HG03354 (cell line): ENCODE data around the gene TP53AIP1.

Experiments
- ATAC-seq: cut with Tn5 transposase; IDR thresholded peaks from one replicate; pipeline ENCODE4 v1.9.1; 2021; ENCODE audit warnings: mild to moderate bottlenecking; ENCODE audit not compliant: unreplicated experiment, poor library complexity, severe bottlenecking

The TP53AIP1 gene

DNA sequence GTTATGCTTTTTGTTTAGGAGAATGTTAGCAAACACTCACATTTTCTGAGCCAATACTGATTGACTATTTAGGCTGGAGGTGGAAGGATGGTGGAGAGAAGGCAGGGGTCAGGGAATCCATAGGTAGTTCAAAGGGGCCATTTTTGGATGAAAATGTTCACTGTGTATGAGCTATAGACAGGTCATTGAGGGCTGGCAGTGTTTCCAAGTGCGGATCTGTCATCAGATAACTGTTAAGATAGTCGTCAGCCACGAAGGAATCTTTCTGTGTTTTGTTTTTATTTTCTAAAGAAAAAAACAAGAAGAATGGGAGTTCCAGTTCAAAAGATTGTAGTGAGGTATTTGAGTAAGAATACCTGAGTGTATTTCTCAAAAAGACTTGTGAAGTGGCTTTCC lies 48.4 kb downstream of the TP53AIP1 start:
- peak; percentile 14 for ATAC-seq

DNA sequence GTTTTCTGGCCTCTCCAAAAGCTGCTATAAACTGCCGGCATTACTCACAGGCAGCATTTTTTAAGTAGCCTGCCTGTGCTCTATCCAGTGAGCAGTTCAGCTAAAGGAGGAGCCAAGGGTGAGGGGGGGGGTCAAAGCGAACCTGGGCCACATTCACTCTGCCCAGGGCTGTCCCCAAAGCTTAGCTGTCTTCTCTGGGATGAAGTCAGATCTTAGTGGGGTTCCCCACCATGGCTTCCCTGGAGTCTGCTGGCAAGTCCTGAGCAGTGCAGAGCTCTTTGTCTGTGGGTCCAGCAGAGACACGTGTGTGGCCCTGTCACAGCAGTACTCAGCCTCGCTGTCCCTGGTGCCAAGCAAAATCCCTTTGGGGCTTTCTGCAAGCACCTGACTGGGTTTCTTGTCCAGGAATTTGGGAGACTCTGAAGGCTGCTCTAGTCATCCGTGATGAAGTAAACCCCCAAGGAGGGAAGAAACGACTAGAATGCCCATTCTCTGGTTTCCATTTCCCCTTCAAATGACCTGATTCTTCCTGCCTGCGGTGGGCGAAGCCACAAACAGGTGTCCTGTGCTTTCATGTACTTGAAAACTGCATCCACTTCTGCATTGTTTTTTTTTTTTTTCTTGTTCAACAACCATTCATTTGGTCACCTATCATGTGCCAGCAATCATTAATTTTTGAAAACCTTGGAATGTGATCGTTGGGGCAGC lies 48.9 kb downstream of the TP53AIP1 start:
- ATAC-seq, result peak; percentile 81

DNA sequence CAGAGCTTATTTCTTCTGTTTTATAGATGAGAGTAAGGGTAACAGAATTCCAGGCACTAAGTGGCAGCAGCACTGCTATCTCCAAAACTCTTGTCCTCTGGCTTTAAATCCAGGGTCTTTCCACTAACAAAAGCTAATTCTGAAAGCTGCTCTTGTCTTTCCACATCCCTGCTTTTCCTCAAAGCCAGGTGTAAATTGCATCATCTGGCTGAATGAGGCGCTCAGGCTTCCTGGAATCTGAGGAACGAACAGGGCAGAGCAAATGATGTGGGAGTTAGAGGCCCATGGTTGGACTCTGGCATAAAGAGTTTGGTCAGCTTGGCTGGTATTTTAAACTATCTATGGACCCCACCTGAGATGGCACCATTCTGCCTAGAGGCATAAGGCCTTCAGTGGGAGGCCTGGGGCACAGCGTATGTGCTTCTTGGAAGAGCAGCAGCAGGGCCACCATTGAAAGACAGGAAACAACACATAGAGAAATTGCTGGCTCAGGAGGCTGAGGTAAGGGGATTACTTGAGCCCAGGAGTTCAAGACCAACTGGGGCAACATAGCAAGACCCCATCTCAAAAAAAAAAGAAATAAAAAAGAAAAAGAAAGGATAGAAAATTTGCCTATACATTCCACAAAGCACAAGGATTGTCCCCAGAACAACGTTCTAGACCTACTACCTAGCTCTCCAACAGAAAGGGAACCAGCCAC lies 49.7 kb downstream of the TP53AIP1 start:
- ATAC-seq, result no peak

DNA sequence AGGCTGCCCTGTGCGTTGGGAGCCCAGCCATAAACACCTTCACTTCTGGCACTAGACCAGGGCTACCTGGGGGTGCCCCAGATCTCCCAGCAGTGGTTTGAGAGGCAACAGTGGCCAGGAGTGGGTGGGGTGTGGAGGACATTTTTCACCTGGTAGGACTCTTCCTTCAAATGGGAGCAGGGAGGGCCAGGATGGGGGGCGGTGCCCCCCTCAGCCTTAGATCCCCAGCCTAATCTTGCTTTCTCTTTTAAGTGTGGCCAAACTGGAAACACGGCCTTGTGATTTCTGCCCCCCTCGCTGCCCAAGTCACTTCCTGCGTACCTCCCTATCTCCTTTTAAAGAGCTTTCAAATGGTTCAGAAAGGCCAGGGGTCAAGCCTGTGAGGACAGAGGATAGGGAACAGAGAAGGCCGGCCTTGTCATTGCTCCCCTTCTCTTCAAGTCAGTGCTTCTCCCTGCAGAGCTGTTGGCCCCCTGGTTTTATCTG lies 50.7 kb downstream of the TP53AIP1 start:
- no peak for ATAC-seq

DNA sequence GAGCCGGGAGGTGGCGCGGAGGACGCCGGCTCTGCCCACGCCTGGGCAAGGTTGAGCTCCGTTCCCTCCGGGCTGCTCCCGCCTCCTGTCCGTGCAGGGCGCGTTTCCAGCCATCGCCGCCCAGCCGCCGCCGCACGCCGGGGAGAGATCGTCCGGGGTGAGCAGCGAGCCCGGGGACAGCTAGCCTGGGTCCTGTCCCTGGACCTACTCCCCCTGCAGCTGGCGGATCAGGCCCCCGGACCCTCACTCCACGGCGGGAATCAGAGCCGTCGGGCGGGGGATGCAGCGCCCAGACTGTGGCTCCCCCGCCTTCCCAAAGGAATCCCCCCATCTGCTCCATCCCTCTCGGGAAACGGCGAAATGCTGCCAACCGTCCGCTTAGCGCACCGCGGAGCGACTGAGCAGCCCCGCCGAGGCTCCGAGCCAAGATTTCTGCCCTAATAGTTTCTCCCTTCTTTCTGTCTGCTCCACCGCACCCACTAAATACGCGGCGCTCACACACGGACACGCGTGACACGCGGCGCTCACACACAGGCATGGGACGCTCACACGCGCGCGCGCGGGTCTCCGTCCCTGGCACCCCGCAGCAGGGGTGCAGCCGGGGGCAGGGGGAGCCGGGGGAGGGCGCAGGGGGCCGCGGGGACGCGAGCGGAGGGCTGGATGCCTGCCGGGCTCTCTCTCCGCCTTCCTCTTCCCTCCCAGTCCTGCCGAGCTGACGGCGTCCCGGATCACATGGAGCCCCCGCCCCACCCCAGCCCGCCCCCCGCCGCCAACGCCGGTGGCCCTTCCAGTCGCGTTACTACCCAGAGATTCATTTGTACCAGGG lies 51.9 kb downstream of the TP53AIP1 start, which contains the start of gene KCNJ5:
Gene KCNJ5 (plus strand): TSS at position 814 of the 826 bp plus-strand sequence. CDS start 19,918 bp downstream, outside the sequence.
- ATAC-seq, result no peak

DNA sequence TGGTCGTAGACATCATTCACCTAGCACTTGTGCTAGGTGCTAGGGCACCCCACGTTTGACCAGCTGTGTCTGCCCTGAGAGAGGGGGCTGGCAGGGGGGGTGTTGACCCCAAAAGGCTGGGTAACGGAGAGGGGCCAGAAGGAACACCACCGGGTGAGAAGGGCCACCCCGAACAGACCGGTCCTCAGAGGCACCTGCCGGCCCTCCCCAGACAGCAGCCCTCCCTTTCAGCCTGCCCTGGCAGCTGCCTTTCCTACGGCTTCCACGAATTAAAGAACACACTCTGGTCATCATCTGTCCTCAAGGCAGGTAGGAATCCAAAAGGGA lies 52.5 kb downstream of the TP53AIP1 start:
- no peak for ATAC-seq

DNA sequence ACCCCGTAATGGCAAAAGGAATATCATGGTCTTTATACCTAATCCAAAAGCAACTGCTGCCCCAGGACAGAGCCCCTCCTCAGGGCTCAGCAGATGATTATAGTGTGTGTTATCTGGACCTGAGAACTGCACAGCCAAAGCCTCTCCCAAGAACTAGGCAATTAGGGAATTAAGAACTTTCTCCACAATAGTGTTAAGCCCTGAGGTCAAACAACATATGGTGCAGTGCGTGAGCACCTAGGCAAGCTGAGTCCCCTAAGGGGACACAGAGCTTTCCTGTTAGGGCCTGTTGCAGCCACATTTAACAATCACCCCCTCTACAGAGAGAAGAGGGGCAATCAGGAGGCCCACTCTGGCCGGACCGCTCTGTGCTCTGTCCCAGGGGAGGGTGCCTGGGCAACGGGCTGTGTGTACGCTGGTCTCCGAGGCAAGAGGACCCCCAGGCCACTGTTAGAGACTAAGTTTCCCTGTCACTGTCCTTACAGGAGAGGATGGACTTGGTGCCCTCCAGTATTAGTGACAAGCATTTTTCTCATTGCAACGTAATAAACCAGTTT lies 52.9 kb downstream of the TP53AIP1 start:
- no peak for ATAC-seq

DNA sequence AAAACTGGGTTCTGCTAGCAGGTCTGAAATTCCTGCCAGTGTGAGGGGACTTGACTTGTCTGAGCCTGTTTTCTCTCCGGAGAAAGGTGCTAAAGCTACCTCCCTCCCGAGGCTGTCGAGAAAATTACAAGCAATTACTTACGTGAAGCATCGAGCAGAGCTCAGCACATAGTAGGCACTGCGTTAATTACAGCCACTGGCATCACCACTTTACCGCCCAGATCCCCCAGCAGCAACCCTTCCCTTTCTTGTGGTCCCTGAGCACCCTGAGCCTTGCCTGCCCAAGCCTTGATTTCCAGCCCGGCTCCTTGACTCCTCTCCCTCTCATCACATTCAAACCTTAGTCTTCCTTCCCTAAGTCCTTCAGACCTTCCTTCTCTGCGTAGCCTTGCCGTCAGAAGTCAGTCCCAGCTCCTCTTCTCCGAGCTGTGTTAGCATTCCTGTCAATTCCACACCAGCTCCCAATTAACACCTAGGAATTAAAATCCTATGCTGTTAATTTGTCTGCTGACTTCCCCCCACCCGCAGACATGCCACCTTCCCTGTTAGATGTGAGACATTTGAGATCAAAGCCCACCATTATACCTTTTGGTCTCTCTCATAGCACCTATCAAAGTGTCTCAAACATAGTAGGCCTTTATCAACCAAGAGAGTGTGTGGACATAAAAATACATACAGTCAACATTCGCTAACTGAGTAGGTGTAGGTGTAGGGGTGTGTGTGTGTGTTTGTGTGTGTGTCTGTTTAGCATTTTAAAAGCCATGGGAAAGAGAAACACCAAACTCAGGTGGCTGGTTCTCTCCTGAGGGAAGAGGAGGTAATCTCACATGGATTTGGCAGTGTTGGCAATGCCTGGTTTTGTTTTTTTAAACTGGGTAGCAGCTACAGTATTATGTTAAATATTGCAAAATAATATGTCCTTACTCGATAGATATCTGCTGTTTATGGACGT lies 54.4 kb downstream of the TP53AIP1 start:
- ATAC-seq, result no peak

DNA sequence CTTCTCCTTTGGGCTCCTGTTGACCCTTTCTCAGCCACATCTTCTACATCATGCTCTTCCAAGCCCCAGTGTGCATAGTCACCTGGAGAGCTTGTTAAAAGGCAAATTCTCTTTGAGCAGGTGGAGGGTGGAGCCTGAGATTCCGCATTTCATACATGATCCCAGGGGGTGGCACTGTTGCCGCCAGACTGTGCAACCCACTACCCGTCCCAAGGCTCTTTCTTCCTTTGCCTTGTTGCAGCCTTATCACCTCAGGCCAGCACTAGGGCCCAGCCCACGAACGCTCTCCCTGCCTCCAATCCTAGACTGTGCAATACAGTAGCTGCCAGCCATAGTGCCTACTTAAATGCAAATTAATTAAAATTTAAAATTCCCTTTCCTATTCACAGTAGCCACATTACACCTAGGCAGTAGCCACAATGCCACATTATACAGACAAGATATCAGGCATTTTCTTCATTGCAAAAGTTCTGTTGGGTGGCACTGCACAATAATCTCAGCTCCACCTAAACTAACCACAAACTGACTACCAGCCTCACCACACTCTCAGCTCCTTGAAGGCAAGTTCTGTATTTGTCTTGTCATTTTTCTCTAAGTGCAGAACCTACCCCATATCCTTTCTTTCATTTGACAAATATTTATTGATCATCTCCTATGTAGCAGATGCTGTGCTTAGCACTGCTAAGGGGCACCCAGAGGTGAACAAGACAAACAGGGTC lies 56.1 kb downstream of the TP53AIP1 start:
- peak; percentile 48 for ATAC-seq
